Measurements from ENCODE around the gene RCE1. TPM values are rescaled to one million over a fixed set of nuclear protein-coding genes. Genes with fewer than 3 reads are reported as not detected.

RCE1 gene
- total RNA-seq, 1 experiment from 2014 or later: 52.5 TPM

GRCh38 chr11:66850588-66851238, 7.5 kb downstream of the RCE1 start:
- peaks cover 3% of the 10 kb centered on the region for H3K27me3 Mint-ChIP-seq (ENCODE audit: low read depth)
- H3K27me3 ChIP-seq (ENCODE audit: insufficient read depth, low read length): no peaks in the 10 kb centered on the region
- no peak overlapping the region for H2BK120ac ChIP-seq (ENCODE audit: low read depth, low read length, poor library complexity, severe bottlenecking)
- no peak for DNase-seq
- no peaks in the 10 kb centered on the region for H3K79me2 ChIP-seq (ENCODE audit: insufficient read depth, low read length)
- no peak overlapping the region for H3K27ac ChIP-seq (ENCODE audit: insufficient read length, low read depth, low read length)
- no peak overlapping the region for H2AFZ ChIP-seq (ENCODE audit: low read length)
- H2BK12ac ChIP-seq (ENCODE audit: insufficient read length, low read depth, low read length): no peak overlapping the region
- no peak overlapping the region for H3K4me3 Mint-ChIP-seq
- H3K4me2 ChIP-seq (ENCODE audit: insufficient read depth, insufficient read length, low read length): no peak overlapping the region
- H3K23me2 ChIP-seq (ENCODE audit: insufficient read length, low read depth, low read length, poor library complexity, severe bottlenecking): peaks cover 2% of the 10 kb centered on the region
- no peaks in the 10 kb centered on the region for H3K4me1 ChIP-seq (ENCODE audit: insufficient read depth, low read length)
- TF ChIP-seq CTCF (conservative IDR thresholded peaks at IDR 0.05): no peak
- no peak overlapping the region for H2BK20ac ChIP-seq (ENCODE audit: low read depth, low read length, poor library complexity, severe bottlenecking)
- H4K8ac ChIP-seq (replicated peaks; ENCODE audit: insufficient read length, low read depth, low read length): no peak overlapping the region
- no peak overlapping the region for H3K56ac ChIP-seq (ENCODE audit: insufficient read length, low read depth, low read length)
- peaks cover 12 to 15% of the 10 kb centered on the region in 2 experiments for H3K4me1 Mint-ChIP-seq
- no peak overlapping the region for H3K4ac ChIP-seq (ENCODE audit: low read depth, low read length)
- no peak overlapping the region for H2BK15ac ChIP-seq (ENCODE audit: low read depth, low read length)
- no peaks in the 10 kb centered on the region for H3K9me3 ChIP-seq (ENCODE audit: control insufficient read depth, low read depth, low read length)
- no peak overlapping the region for H3K18ac ChIP-seq (ENCODE audit: insufficient read length, low read depth, low read length)
- H3K14ac ChIP-seq (ENCODE audit: insufficient read depth, low read length): no peak overlapping the region
- peak overlapping the region in 1 of 3 experiments; percentile 49; a peak in 2 of 7 replicates for H3K27ac Mint-ChIP-seq
- H3K23ac ChIP-seq (ENCODE audit: insufficient read length, low read depth, low read length): no peak overlapping the region
- no peak overlapping the region for H2BK5ac ChIP-seq (ENCODE audit: insufficient read length, low read length)
- H4K20me1 ChIP-seq (ENCODE audit: control insufficient read depth, insufficient read depth, insufficient read length): no peaks in the 10 kb centered on the region
- no peak overlapping the region for H4K5ac ChIP-seq (ENCODE audit: insufficient read length, low read depth, low read length)
- H3K9me3 Mint-ChIP-seq: no peaks in the 10 kb centered on the region
- no peak overlapping the region for H3K9ac ChIP-seq (ENCODE audit: extremely low read depth, insufficient read length, low read length)
- H2AK5ac ChIP-seq (ENCODE audit: insufficient read length, low read length): no peak overlapping the region
- H3K79me1 ChIP-seq (ENCODE audit: insufficient read depth, low read depth, low read length, poor library complexity, severe bottlenecking): no peaks in the 10 kb centered on the region
- no CpG with 5 or more reads among the region's 23 CpGs for WGBS (ENCODE audit: extremely low coverage, insufficient read length, low lambda C conversion rate)
- H4K91ac ChIP-seq (ENCODE audit: insufficient read length, low read depth, low read length): no peak overlapping the region
- H3T11ph ChIP-seq (ENCODE audit: low read length): no peak overlapping the region
- peaks cover 0 to 32% (median 24%) of the 10 kb centered on the region in 3 experiments; a peak in 5 of 7 replicates for H3K36me3 Mint-ChIP-seq (ENCODE audit: insufficient read depth in 1 of 3, low read depth in 3 of 3)
